NCI-H2029 treated with DMSO at 0.1 percent for 48 hours (cell line): Measurements from ENCODE around the gene NHLH1.

Experiments used
- DNase-seq: peaks from one replicate; lab custom pipeline; 2025; lab: John Stamatoyannopoulos, UW

Gene NHLH1

GRCh38 chr1:160412028-160412362 lies 45.1 kb downstream of the NHLH1 start:
- no peak for DNase-seq

- DNase-seq, result no peak
Measured at GRCh38 chr1:160413716-160414115, 46.8 kb downstream of the NHLH1 start.

- DNase-seq, result no peak
Measured at GRCh38 chr1:160414881-160415280, 48.0 kb downstream of the NHLH1 start.

GRCh38 chr1:160415696-160416290 lies 48.9 kb downstream of the NHLH1 start:
- no peak for DNase-seq

- DNase-seq, result no peak
Measured at GRCh38 chr1:160416369-160416768, 49.5 kb downstream of the NHLH1 start.

- DNase-seq, result no peak
Measured at GRCh38 chr1:160418483-160418882, 51.6 kb downstream of the NHLH1 start.

DNA sequence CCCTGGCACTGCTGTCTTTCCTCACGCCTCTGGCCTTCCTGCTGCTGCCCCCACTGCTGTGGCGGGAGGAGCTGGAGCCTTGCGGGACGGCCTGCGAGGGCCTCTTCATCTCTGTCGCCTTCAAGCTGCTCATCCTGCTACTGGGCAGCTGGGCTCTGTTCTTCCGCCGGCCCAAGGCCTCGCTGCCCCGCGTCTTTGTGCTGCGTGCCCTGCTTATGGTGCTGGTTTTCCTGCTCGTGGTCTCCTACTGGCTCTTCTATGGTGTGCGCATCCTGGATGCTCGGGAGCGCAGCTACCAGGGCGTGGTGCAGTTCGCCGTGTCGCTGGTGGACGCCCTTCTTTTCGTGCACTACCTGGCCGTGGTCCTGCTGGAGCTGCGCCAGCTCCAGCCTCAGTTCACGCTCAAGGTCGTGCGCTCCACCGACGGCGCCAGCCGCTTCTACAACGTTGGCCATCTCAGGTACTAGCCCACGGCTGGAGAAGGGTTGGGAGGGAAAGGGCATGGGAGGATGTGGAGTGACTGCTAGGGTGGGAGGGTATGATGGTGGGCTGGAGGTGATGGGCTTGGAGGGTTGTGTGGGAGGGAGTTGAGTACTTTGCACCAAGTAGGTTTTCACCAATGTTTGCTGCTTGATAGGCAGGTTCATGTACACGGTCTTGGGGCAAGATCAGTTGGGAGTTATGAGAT lies 52.4 kb downstream of the NHLH1 start:
- no peak for DNase-seq

- DNase-seq, result no peak
Measured at GRCh38 chr1:160419838-160420169, 52.9 kb downstream of the NHLH1 start.

DNA sequence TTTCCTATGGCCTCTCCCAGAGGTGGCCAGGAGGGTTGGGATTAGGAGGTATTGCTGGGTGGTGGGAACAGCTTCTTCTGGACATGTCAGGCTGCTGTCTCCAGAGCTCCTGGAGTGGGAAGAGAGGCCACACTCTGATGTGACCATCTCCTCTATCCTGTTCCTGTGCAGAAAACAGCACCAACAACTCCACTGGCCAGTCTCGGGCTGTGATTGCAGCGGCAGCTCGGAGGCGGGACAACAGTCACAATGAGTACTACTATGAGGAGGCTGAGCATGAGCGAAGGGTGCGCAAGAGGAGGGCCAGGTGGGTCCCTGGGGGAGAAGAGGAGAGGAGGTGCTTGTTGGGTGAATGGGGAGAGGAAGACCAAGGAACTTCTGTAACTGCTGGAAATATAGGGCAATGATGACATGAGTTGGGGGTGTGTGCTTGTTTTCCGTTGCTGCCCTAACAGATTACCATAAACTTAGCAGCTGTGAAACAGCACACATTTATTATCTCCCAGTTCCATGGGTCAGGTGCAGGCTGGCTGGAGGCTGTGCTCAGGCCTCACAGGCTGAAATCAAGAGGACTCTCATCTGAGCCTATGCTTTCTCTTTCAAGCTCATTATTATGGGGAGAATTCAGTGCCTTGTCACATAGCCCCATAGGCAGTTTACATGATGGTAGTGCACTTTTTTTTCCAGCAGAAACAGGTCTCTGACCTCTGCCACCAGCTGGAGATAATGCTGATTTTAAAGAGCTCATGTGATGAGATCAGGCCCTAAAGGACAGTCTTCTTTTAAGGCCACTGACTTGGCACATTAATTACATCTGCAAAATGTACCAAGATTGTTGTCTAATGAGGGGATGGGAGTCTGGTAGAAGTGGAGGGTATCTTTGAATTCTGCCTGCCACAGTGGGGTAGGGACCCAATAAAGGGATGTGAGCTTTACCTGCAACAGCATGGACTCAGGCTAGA lies 54.3 kb downstream of the NHLH1 start:
- no peak for DNase-seq

- DNase-seq, result no peak
Measured at GRCh38 chr1:160421881-160422280, 55.0 kb downstream of the NHLH1 start.
